A549 (cell line): Measurements from ENCODE around the gene CFAP97D2. TPM values are rescaled to one million over a fixed set of nuclear protein-coding genes. Genes with fewer than 3 reads are reported as not detected.

ENCODE experiments used
- ATAC-seq, 2 experiments: fragments of 200-7000 bp in 1 of 2; fragments of >200 bp in 1 of 2; cut with Nextera tagmentation in 1 of 2; cut with Tn5 transposase in 1 of 2; 3 replicates each; pipeline versions ENCODE4 v1.8.0 to v1.9.1; 2018 to 2020; ENCODE audit warnings: mild to moderate bottlenecking in 1 of 2, moderate library complexity in 1 of 2
- CTCF ChIA-PET: fragments of 300-600 bp; sonication (Branson Sonifier 250); formaldehyde crosslinking; extraction: SDS; loops from one replicate; lab custom pipeline; 2021; ENCODE audit warnings: antibody characterized with exemption, inconsistent platforms; lab: Yijun Ruan, JAX
- POLR2A ChIA-PET: fragments of 350-600 bp; formaldehyde crosslinking; extraction: SDS; loops from one replicate; lab custom pipeline; 2021; ENCODE audit warnings: antibody characterized with exemption, inconsistent platforms; lab: Yijun Ruan, JAX
- DNase-seq, 2 experiments: peaks; one replicate each; pipeline versions ENCODE4 v3.0.0 to v3.0.0-alpha.2; 2011 to 2016; ENCODE audit warnings: low read depth in 1 of 2, low spot score in 1 of 2
- FAIRE-seq: peaks from 2 replicates; lab custom pipeline; 2011; peaks lifted over from hg19 to GRCh38; lab: Jason Lieb, UNC
- H3K27ac ChIP-seq, 2 experiments: fragments of >200 bp; sonication (Bioruptor Twin); formaldehyde crosslinking; 3 replicates each; pipeline ENCODE4 v1.5.1; 2016 to 2017
- H3K4me1 ChIP-seq: fragments of >200 bp; sonication (Bioruptor Twin); formaldehyde crosslinking; 3 replicates; pipeline ENCODE4 v1.6.1; 2016
- H3K4me2 ChIP-seq: fragments of >200 bp; sonication (Bioruptor Twin); formaldehyde crosslinking; 3 replicates; pipeline ENCODE4 v1.6.1; 2016
- H3K4me3 ChIP-seq: fragments of >200 bp; sonication (Bioruptor Twin); formaldehyde crosslinking; 3 replicates; pipeline ENCODE4 v1.5.1; 2016
- H3K9me3 ChIP-seq: fragments of >200 bp; sonication (Bioruptor Twin); formaldehyde crosslinking; 3 replicates; pipeline ENCODE4 v1.6.1; 2016
- CBX8 ChIP-seq: fragments of 200-600 bp; sonication (generic); IDR thresholded peaks from 2 replicates; pipeline ENCODE4 v1.6.1; 2016
- CHD2 ChIP-seq: fragments of 150-350 bp; IDR thresholded peaks from 2 replicates; pipeline ENCODE4 v1.6.1; 2014; ENCODE audit warnings: low read length; ENCODE audit not compliant: partially characterized antibody
- EP300 ChIP-seq, 2 experiments: fragments of >200 bp; sonication (Bioruptor Twin); formaldehyde crosslinking; IDR thresholded peaks; 2 replicates in 1 of 2; 3 replicates in 1 of 2; pipeline ENCODE4 v1.6.1; 2016 to 2017
- FOSL2 ChIP-seq, 2 experiments: fragments of 450-650 bp in 1 of 2; fragments of >200 bp in 1 of 2; sonication (Bioruptor Twin) in 1 of 2; formaldehyde crosslinking; IDR thresholded peaks; 2 replicates each; pipeline versions ENCODE4 v1.5.0 to v1.6.1; 2016 to 2020; ENCODE audit warnings: mild to moderate bottlenecking in 1 of 2, moderate library complexity in 1 of 2
- HOXA7 ChIP-seq: fragments of 250-450 bp; sonication (Bioruptor Pico); IDR thresholded peaks from 2 replicates; pipeline ENCODE4 v1.5.0; 2020; ENCODE audit warnings: mild to moderate bottlenecking, moderate library complexity
- JUNB ChIP-seq: fragments of >200 bp; sonication (Bioruptor Twin); formaldehyde crosslinking; IDR thresholded peaks from 2 replicates; pipeline ENCODE4 v1.6.1; 2016
- MAZ ChIP-seq: fragments of 150-350 bp; IDR thresholded peaks from 2 replicates; pipeline ENCODE4 v1.6.1; 2014; ENCODE audit warnings: antibody characterized with exemption, low read depth, low read length, borderline replicate concordance
- NFE2L2 ChIP-seq: fragments of 150-350 bp; conservative IDR thresholded peaks from 2 replicates; pipeline ENCODE4 v1.6.1; 2014; ENCODE audit warnings: low read length
- POLR2AphosphoS2 ChIP-seq: conservative IDR thresholded peaks from 2 replicates; pipeline ENCODE4 v1.6.1; 2012; ENCODE audit warnings: low read length, improper control_type of control experiment, inconsistent platforms
- RAD21 ChIP-seq, 2 experiments: fragments of >200 bp in 1 of 2; sonication (Bioruptor Twin) in 1 of 2; formaldehyde crosslinking in 1 of 2; IDR thresholded peaks in 1 of 2; conservative IDR thresholded peaks in 1 of 2; 2 replicates in 1 of 2; 3 replicates in 1 of 2; pipeline ENCODE4 v1.6.1; 2012 to 2018; ENCODE audit warnings: inconsistent platforms in 1 of 2
- RNF2 ChIP-seq: fragments of 200-600 bp; sonication (generic); IDR thresholded peaks from 2 replicates; pipeline ENCODE4 v1.6.1; 2016; ENCODE audit warnings: low read depth, mild to moderate bottlenecking, antibody characterized with exemption, moderate library complexity, borderline replicate concordance
- SMC3 ChIP-seq: fragments of >200 bp; sonication (Bioruptor Twin); formaldehyde crosslinking; IDR thresholded peaks from 3 replicates; pipeline ENCODE4 v1.6.1; 2018; ENCODE audit warnings: inconsistent platforms
- SREBF2 ChIP-seq: fragments of 450-650 bp; IDR thresholded peaks from 2 replicates; pipeline ENCODE4 v1.6.1; 2014; ENCODE audit warnings: mild to moderate bottlenecking, moderate library complexity
- WGBS: methylation state at CpG from one replicate; pipeline ENCODE4 v1.1.6; 2017; ENCODE audit errors: missing lambda C conversion rate; 5-methylcytosine and 5-hydroxymethylcytosine counted together
- polyA plus RNA-seq, 4 experiments: library from polyadenylated mRNA; depleted of rRNA in 3 of 4; stranded (reverse); fragments of >200 nt; fragmentation: RNase III in 1 of 4; extraction: RNeasy Plus Mini Kit Qiagen cat#74134 plus additional on column Dnase treatment in 1 of 4; gene quantifications; 2 replicates in 3 of 4; 3 replicates in 1 of 4; pipeline ENCODE4 v1.2.3, GENCODE V29; 2011 to 2017
- TF ChIP-seq, protein P1 (sequence below): IDR thresholded peaks from 2 replicates; pipeline ENCODE4 v1.6.1; 2012
- TF ChIP-seq, protein P2 (sequence below): fragments of >200 bp; sonication (Bioruptor Twin); formaldehyde crosslinking; IDR thresholded peaks from 3 replicates; pipeline ENCODE4 v1.5.1; 2016
- TF ChIP-seq, protein P3 (sequence below): fragments of 250-450 bp; sonication (Bioruptor Pico); IDR thresholded peaks from 2 replicates; pipeline ENCODE4 v1.5.0; 2021; ENCODE audit warnings: mild to moderate bottlenecking, moderate library complexity, borderline replicate concordance
- TF ChIP-seq, protein P4 (sequence below): fragments of 450-650 bp; IDR thresholded peaks from 2 replicates; pipeline ENCODE4 v1.6.1; 2014; ENCODE audit warnings: antibody characterized with exemption

CFAP97D2 gene
- polyA plus RNA-seq, 2 of the 4 experiments (the other 2 are of a cell fraction) = not detected

DNA sequence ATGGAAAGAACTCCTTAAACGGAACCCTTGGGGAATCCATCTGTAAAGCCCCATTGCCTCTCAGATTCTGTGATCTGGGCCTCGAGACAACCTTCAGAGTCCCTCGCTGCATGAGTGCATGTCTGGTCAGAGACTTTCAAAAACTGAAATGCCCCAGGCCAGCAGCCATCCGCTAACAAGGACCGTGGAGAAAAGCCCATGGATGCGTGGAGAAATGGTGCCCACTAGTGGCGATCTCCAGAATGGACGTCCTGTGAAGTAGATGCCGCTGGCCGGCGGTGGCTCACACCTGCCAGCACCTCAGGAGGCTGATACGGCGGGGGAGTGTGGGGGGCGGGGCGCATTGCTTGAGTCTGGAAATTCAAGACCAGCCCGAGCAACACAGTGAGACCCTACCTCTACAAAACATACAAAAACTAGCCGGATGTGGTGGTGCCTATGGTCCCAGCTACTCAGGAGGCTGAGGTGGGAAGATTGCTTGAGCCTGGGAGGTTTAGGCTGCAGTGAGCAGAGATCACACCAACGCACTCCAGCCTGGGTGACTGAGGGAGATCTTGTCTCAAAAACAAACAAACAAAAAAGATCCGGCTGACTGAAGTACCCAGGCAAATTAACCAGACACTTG lies 47.8 kb downstream of the CFAP97D2 start:
- Histone ChIP-seq H3K4me2 (peak overlapping the region; percentile 40), H3K27ac (peak overlapping the region in 1 of 2 experiments; percentile 59; a peak in 2 of 6 replicates), H3K4me3 (no peak overlapping the region), H3K4me1 (peaks cover 12% of the 10 kb centered on the region; the same call in 1 of the 3 replicates), H3K9me3 (no peaks in the 10 kb centered on the region)
- no peak for TF ChIP-seq HOXA7 (CRISPR knock-in tag)
- TF ChIP-seq, protein P1, sequence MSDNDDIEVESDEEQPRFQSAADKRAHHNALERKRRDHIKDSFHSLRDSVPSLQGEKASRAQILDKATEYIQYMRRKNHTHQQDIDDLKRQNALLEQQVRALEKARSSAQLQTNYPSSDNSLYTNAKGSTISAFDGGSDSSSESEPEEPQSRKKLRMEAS = 0 out of 2 replicates have a peak, but pooled peaks have one; percentile 23
- TF ChIP-seq SREBF2 = no peak
- TF ChIP-seq EP300 (IDR thresholded peaks at IDR 0.05) = no peak
- TF ChIP-seq, protein P2, sequence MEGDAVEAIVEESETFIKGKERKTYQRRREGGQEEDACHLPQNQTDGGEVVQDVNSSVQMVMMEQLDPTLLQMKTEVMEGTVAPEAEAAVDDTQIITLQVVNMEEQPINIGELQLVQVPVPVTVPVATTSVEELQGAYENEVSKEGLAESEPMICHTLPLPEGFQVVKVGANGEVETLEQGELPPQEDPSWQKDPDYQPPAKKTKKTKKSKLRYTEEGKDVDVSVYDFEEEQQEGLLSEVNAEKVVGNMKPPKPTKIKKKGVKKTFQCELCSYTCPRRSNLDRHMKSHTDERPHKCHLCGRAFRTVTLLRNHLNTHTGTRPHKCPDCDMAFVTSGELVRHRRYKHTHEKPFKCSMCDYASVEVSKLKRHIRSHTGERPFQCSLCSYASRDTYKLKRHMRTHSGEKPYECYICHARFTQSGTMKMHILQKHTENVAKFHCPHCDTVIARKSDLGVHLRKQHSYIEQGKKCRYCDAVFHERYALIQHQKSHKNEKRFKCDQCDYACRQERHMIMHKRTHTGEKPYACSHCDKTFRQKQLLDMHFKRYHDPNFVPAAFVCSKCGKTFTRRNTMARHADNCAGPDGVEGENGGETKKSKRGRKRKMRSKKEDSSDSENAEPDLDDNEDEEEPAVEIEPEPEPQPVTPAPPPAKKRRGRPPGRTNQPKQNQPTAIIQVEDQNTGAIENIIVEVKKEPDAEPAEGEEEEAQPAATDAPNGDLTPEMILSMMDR = peak; percentile 82
- TF ChIP-seq CBX8 = no peak
- TF ChIP-seq SMC3 = peak; percentile 92
- TF ChIP-seq RAD21 (conservative IDR thresholded peaks at IDR 0.05 in 1 of 2, IDR thresholded peaks at IDR 0.05 in 1 of 2) = peak; percentile 96 to 98
- no peak for TF ChIP-seq NFE2L2
- FAIRE-seq = no peak
- ChIA-PET CTCF (interaction anchor here (0.6 to 1.5 kb wide), 9 partner anchors 9 to 502 kb away, joined by 3 to 5 read pairs (median 3); no protein-coding TSS in a partner anchor), POLR2A (no interaction called here)
- DNase-seq = peak; percentile 60 to 76
- peak; percentile 92 to 97 for ATAC-seq
- WGBS = 12% methylated on average over 9 of the region's 19 CpGs

DNA sequence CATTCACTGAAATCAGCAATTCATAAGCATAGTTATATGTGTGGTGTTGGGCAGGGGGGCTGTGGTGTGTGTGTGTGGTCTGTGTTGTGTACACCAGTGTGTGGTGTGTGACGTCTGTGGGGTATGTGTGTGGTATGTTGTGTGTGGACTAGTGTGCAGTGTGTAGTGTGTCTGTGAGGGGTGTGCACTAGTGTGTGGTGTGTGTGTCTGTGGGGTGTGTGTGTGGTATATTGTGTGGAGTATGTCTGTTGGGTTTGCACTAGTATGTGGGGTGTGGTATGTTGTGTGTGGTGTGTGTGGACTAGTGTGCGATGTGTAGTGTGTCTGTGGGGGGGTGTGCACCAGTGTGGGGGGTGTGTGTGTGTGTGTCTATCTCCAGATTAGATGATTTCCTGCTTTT lies 48.5 kb downstream of the CFAP97D2 start:
- no peak for ATAC-seq
- POLR2A ChIA-PET = no interaction called here
- peaks cover 11% of the 10 kb centered on the region; the same call in 1 of the 3 replicates for H3K4me1 ChIP-seq
- no peak overlapping the region for H3K4me2 ChIP-seq
- no peak overlapping the region for H3K27ac ChIP-seq
- H3K9me3 ChIP-seq = no peaks in the 10 kb centered on the region
- no peak for DNase-seq
- no peak for FAIRE-seq
- no peak overlapping the region for H3K4me3 ChIP-seq
- TF ChIP-seq RNF2 = no peak
- no peak for TF ChIP-seq FOSL2 (IDR thresholded peaks at IDR 0.05)
- TF ChIP-seq FOSL2 (CRISPR knock-in tag; IDR thresholded peaks at IDR 0.05) = no peak
- TF ChIP-seq NFE2L2 = no peak
- TF ChIP-seq JUNB = no peak
- no peak for TF ChIP-seq POLR2AphosphoS2
- TF ChIP-seq, protein P3, sequence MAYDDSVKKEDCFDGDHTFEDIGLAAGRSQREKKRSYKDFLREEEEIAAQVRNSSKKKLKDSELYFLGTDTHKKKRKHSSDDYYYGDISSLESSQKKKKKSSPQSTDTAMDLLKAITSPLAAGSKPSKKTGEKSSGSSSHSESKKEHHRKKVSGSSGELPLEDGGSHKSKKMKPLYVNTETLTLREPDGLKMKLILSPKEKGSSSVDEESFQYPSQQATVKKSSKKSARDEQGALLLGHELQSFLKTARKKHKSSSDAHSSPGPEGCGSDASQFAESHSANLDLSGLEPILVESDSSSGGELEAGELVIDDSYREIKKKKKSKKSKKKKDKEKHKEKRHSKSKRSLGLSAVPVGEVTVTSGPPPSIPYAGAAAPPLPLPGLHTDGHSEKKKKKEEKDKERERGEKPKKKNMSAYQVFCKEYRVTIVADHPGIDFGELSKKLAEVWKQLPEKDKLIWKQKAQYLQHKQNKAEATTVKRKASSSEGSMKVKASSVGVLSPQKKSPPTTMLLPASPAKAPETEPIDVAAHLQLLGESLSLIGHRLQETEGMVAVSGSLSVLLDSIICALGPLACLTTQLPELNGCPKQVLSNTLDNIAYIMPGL = no peak
- TF ChIP-seq CHD2 = no peak
- TF ChIP-seq MAZ = no peak
- TF ChIP-seq, all 56 proteins: peak for 0
- 49% methylated on average over 2 of the region's 2 CpGs for WGBS
- CTCF ChIA-PET = interaction anchor here (1.1 to 1.5 kb wide), 4 partner anchors 16 to 503 kb away, joined by 3 read pairs; no protein-coding TSS in a partner anchor

DNA sequence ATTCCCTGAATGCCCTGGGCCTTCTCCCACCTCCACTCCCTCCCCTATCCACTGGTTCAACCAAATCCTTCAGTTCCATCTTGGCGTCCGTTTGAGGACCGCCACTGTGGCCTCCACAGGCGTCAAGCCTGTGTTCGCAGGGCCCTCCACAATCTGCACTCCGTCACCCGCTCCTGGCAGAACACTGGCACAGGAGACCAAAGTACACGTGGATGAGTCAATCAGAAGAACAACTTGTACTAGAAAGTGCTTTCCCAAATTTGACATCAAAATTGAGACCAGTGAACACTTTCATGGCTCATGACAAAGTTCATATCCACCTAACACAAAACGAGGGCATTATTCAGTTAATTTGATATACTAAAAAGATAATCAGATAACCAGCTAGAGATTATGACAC lies 49.1 kb downstream of the CFAP97D2 start:
- H3K4me2 ChIP-seq = no peak overlapping the region
- FAIRE-seq (no peak), ATAC-seq (no peak), DNase-seq (no peak)
- 61% methylated on average over 8 of the region's 9 CpGs for WGBS
- ChIA-PET CTCF (interaction anchor here (1.1 to 1.5 kb wide), 5 partner anchors 16 to 504 kb away, joined by 3 read pairs; no protein-coding TSS in a partner anchor), POLR2A (no interaction called here)
- no peak for TF ChIP-seq SMC3
- TF ChIP-seq, protein P4, sequence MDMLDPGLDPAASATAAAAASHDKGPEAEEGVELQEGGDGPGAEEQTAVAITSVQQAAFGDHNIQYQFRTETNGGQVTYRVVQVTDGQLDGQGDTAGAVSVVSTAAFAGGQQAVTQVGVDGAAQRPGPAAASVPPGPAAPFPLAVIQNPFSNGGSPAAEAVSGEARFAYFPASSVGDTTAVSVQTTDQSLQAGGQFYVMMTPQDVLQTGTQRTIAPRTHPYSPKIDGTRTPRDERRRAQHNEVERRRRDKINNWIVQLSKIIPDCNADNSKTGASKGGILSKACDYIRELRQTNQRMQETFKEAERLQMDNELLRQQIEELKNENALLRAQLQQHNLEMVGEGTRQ = no peak
- no peak overlapping the region for H3K27ac ChIP-seq
- peaks cover 8% of the 10 kb centered on the region; the same call in 1 of the 3 replicates for H3K4me1 ChIP-seq
- H3K4me3 ChIP-seq = no peak overlapping the region
- H3K9me3 ChIP-seq = no peaks in the 10 kb centered on the region
